Heart left ventricle (tissue), 13 donors: ENCODE measurements around the gene PRG3.

ENCODE experiments used
- CTCF ChIP-seq, 12 donors: fragments of 200-600 bp; sonication (generic) in 4 of 12; IDR thresholded peaks; one replicate each; pipeline versions ENCODE4 v1.5.0 to v1.8.0; 2018 to 2022; ENCODE audit warnings: antibody characterized with exemption in 12 of 12, mild to moderate bottlenecking in 5 of 12
- POLR2A ChIP-seq, 2 donors: fragments of 450-650 bp; IDR thresholded peaks; one replicate each; pipeline ENCODE4 v1.6.1; 2017; ENCODE audit warnings: antibody characterized with exemption in 2 of 2, mild to moderate bottlenecking in 2 of 2, moderate library complexity in 2 of 2
- donor health status: ischemic (EF 13 %, LVEDD 7.1; RV severe dilation, severe dysfunction).
- donor health status: DM: no; HTN: yes; CAD: no.
- donor health status: DM: no; HTN: no; CAD: no.
- donor health status: ischemic (EF 25% LVEDD 6.9; RV normal size, moderate dysfunction).
- donor health status: ischemic (EF 25% LVEDD 5.7; RV mildly dilated, moderate dysfunction).
- donor health status: ischemic (EF 35%, LVEDD 5.7; RV mildly dilated, moderate dysfunction).
- donor health status: nonischemic (EF 11% LVEDD 7.7; RV severe dilation, severe dysfunction).
- donor health status: DM: yes; HTN: yes; CAD: no.
- donor health status: PGD.
- donor health status: ischemic (EF 29% LVEDD 5.4; RV normal size, mild dysfunction).
- donor health status: nonischemic (EF 23%, LVEDD 6.1; RV moderate dilation, normal function).

- TF ChIP-seq CTCF (IDR thresholded peaks at IDR 0.05) = no peak
- no peak for TF ChIP-seq POLR2A (IDR thresholded peaks at IDR 0.05)
These were observed 49.0 kb upstream of the PRG3 start for GRCh38 chr11:57429946-57430345.
